ENCODE measurements around the gene TFRC.
"Not testable (repeated sequence)": the region's sequence is repeated elsewhere in the genome, so short reads cannot be mapped to it uniquely, and the experiment has no call there.

TFRC gene

DNA sequence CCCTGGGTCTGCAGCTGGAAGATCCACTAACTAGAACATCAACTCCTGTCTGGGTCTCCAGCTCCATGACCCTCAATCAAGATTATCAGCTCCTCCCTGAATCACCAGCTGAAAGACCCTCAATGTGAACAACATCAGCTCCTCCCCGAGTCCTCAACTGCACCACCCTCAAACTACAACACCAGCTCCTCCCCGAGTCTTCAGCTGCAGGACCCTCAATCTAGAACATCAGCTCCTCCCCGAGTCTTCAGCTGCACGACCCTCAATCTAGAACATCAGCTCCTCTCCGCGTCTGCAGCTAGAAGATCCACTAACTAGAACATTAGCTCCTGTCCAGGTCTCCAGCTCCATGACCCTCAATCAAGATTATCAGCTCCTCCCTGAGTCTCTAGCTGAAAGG lies 79.2 kb downstream of the TFRC start:
- DNase-seq = not testable (repeated sequence)

GRCh38 chr3:196001240-196001639 lies 80.7 kb downstream of the TFRC start:
- not testable (repeated sequence) for DNase-seq

DNA sequence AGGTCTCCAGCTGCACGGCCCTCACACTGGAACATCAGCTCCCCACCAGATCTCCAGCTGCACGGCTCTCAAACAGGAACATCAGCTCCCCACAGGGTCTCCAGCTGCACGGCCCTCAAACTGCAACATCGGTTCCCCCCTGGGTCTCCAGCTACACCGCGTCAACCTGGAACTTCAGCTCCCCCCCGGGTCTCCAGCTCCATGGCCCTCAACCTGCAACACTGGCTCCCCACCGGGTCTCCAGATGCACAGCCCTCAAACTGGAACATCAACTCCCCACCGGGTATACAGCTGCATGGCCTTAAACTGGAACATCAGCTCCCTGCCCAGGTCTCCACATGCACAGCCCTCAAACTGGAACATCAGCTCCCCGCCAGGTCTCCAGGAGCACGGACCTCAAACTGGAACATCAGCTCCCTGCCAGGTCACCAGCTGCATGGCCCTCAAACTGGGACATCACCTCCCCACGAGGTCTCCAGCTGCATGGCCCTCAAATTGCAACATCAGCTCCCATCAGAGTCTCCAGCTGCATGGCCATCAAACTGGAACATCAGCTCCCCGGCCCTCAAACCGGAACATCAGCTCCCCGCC lies 81.4 kb downstream of the TFRC start:
- DNase-seq = not testable (repeated sequence)

DNA sequence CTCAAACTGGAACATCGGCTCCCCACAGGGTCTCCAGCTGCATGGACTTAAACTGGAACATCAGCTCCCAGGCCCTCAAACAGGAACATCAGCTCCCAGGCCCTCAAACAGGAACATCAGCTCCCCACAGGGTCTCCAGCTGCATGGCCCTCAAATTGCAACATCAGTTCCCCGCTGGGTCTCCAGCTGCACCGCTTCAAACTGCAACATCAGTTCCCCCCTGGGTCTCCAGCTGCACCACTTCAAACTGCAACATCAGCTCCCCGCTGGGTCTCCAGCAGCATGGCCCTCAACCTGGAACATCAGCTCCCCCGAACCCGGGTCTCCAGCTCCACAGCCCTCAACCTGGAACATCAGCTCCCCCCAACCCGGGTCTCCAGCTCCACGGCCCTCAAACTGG lies 82.0 kb downstream of the TFRC start:
- no peak for DNase-seq
